ENCODE results near the gene TRIM66. TPM values are rescaled to one million over a fixed set of nuclear protein-coding genes. Genes with fewer than 3 reads are reported as not detected.

Gene TRIM66
- total RNA-seq, 1 donor = 5.6 TPM

GRCh38 chr11:8639655-8640054 is 42.8 kb downstream of the TRIM66 start:
- no peak for DNase-seq (ENCODE audit: low read depth)
- TF ChIP-seq CTCF (IDR thresholded peaks at IDR 0.05; ENCODE audit: insufficient read depth, low read length) = no peak
- no peak overlapping the region for H3K4me3 ChIP-seq (ENCODE audit: low read depth, low read length)

- DNase-seq (ENCODE audit: low read depth) = peak; percentile 4
- no peak overlapping the region for H3K4me3 ChIP-seq (ENCODE audit: low read depth, low read length)
- no peak for TF ChIP-seq CTCF (IDR thresholded peaks at IDR 0.05; ENCODE audit: insufficient read depth, low read length)
Observed at GRCh38 chr11:8638300-8638699, 44.2 kb downstream of the TRIM66 start.

- H3K4me3 ChIP-seq (ENCODE audit: low read depth, low read length) = no peak overlapping the region
- DNase-seq (ENCODE audit: low read depth) = no peak
- TF ChIP-seq CTCF (IDR thresholded peaks at IDR 0.05; ENCODE audit: insufficient read depth, low read length) = no peak
Observed at GRCh38 chr11:8636127-8636526, 46.3 kb downstream of the TRIM66 start.

GRCh38 chr11:8634498-8634897 is 48.0 kb downstream of the TRIM66 start:
- no peak overlapping the region for H3K4me3 ChIP-seq (ENCODE audit: low read depth, low read length)
- TF ChIP-seq CTCF (IDR thresholded peaks at IDR 0.05; ENCODE audit: insufficient read depth, low read length) = no peak
- no peak for DNase-seq (ENCODE audit: low read depth)

- DNase-seq (ENCODE audit: low read depth) = peak; percentile 69
Observed at GRCh38 chr11:8631395-8632118, 50.9 kb downstream of the TRIM66 start.

GRCh38 chr11:8624698-8625097 is 57.8 kb downstream of the TRIM66 start:
- no peak for DNase-seq (ENCODE audit: low read depth)
- TF ChIP-seq CTCF (IDR thresholded peaks at IDR 0.05; ENCODE audit: insufficient read depth, low read length) = no peak

More at GRCh38 chr11:8631395-8632118, 50.9 kb downstream of the TRIM66 start:
- no peak for TF ChIP-seq CTCF (IDR thresholded peaks at IDR 0.05; ENCODE audit: insufficient read depth, low read length)
- no peak overlapping the region for H3K4me3 ChIP-seq (ENCODE audit: low read depth, low read length)

GRCh38 chr11:8621147-8621546 is 61.3 kb downstream of the TRIM66 start:
- no peak overlapping the region for H3K4me3 ChIP-seq (ENCODE audit: low read depth, low read length)
- DNase-seq (ENCODE audit: low read depth) = no peak
- no peak for TF ChIP-seq CTCF (IDR thresholded peaks at IDR 0.05; ENCODE audit: insufficient read depth, low read length)

More at GRCh38 chr11:8624698-8625097, 57.8 kb downstream of the TRIM66 start:
- no peak overlapping the region for H3K4me3 ChIP-seq (ENCODE audit: low read depth, low read length)
